HG02885 (cell line): ENCODE results near the gene TEX10.
A peak's percentile ranks its signal among the peaks of the same experiment; 100 is the strongest.
"Not testable (repeated sequence)": the region's sequence is repeated elsewhere in the genome, so short reads cannot be mapped to it uniquely, and the experiment has no call there.

Experiments
- ATAC-seq: cut with Tn5 transposase; IDR thresholded peaks from one replicate; pipeline ENCODE4 v1.9.1; 2021; ENCODE audit warnings: mild to moderate bottlenecking; ENCODE audit not compliant: unreplicated experiment, poor library complexity

Gene TEX10

GRCh38 chr9:100352727-100353505 is at the start of gene TEX10:
Gene TEX10, minus strand, starts transcription at chr9:100352942. Its CDS starts 3,579 bp downstream, at chr9:100349363.
- peak; percentile 84 for ATAC-seq

DNA sequence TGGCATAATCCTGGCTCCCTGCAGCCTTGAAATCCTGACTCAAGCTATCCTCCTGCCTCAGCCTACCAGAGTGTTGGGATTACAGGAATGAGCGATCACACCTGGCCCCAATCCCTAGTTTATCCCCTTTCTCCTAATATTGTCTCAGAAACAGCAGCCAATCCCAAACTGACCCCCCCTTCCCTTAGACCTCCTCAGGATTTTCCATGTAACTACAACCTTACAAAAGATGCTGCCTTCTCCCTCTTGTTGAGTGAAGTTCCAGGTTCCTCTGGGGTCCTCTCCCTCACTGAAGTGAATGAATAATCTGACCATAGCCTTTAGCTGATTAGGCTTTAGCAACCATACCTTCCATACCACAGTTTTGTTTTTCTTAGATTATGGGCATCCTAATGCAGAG is 48.3 kb upstream of the TEX10 start:
- no peak for ATAC-seq

GRCh38 chr9:100397529-100398266 is 45.0 kb upstream of the TEX10 start:
- no peak for ATAC-seq

DNA sequence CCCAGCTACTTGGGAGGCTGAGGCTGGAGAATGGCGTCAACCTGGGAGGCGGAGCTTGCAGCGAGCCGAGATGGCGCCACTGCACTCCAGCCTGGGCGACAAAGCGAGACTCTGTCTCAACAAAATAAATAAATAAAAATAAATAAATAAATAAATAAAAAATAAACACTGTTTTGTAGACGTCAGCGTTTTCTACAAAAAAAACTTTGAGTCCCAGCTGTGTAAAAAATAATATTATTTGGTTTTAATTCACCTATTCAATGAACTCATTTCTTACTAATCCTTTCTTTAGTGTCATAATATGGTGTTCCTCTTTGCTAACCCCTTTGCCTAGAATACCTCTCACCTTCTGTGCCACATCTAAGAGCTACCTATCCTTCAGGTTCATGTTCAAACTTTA is 44.0 kb upstream of the TEX10 start:
- ATAC-seq, result no peak

- no peak for ATAC-seq
Observed at GRCh38 chr9:100394816-100395215, 42.1 kb upstream of the TEX10 start.

- ATAC-seq, result no peak
Observed at GRCh38 chr9:100394032-100394695, 41.4 kb upstream of the TEX10 start.

DNA sequence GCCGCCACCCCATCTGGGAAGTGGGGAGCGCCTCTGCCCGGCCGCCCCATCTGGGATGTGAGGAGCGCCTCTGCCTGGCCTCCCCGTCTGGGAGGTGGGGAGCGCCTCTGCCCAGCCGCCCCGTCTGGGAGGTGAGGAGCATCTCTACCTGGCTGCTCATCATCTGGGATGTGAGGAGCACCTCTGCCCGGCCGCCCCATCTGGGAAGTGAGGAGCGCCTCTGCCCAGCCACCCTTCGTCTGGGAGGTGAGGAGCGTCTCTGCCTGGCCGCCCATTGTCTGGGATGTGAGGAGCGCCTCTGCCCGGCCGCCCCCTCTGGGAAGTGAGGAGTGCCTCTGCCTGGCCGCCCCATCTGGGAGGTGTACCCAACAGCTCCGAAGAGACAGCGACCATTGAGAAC is 40.2 kb upstream of the TEX10 start:
- ATAC-seq, result not testable (repeated sequence)

DNA sequence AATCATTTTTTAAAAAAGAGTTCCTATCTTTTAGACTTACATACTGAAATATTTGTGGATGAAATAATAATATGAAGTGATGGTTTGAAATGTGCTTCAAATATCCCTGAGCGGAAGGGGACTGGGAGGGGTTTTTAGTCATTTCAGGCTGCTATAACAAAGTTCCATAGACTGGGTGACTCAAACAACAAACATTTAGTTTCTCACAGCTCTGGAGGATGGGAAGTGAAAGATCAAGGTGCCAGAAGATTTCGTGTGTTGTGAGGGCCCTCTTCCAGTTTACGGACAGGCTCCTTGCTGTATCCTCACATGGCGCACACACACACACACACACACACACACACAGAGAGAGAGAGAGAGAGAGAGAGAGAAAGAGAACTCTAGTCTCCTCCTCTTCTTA is 27.1 kb upstream of the TEX10 start:
- ATAC-seq, result no peak

DNA sequence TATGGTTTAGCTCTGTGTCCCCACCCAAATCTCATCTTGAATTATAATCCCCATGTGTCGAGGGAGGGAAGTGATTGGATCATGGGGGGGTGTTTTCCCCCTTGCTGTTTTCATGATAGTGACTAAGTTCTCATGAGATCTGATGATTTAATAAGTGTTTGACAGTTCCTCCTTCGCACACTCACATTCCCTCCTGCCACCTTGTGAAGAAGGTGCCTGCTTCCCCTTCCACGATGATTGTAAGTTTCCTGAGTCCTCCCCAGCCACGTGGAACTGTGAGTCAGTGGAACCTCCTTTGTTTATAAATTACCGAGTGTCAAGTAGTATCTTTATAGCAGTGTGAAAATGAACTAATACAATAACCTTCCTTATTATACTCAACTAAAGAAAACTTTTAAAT is 24.3 kb upstream of the TEX10 start:
- no peak for ATAC-seq

GRCh38 chr9:100375658-100376057 is 22.9 kb upstream of the TEX10 start:
- no peak for ATAC-seq

GRCh38 chr9:100372648-100373047 is 19.9 kb upstream of the TEX10 start:
- ATAC-seq, result no peak

- ATAC-seq, result no peak
Observed at GRCh38 chr9:100370064-100370723, 17.5 kb upstream of the TEX10 start.

DNA sequence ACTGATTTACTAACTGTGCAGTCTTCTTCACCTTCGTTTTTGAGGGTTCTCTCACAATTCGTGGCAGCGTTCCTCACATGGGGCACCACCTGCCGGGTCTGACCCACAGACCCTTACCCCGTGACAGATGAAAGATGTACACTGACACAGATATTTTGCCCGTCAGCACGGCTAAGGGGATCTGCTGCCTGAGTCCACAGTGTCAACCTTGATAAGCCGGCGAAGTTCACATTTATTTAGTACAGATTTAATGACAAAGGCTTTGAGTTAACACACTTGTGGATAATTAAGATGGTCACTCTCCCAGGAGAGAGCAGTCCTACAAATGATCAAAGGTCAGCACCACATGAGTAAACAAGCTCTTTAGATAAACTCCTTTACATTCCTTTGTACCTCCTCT is 15.9 kb upstream of the TEX10 start:
- no peak for ATAC-seq

GRCh38 chr9:100366121-100366520 is 13.4 kb upstream of the TEX10 start:
- no peak for ATAC-seq

DNA sequence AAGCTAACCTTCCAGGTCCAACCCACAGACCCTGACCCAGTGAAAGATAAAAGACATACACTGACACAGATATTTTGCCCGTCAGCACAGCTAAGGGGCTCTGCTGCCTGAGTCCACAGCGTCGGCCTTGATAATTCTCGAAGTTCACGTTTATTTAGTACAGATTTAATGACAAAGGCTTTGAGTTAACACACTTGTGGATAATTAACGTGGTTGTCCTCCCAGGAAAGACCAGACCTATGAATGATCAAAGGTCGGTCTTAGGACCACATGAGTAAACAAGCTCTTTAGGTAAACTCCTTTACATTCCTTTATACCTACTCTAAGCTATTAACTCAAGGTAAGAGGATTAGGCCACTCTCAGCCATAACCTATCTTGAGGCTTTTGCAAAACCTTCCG is 11.3 kb upstream of the TEX10 start:
- ATAC-seq, result no peak

- no peak for ATAC-seq
Observed at GRCh38 chr9:100359057-100359456, 6.3 kb upstream of the TEX10 start.

- ATAC-seq, result no peak
Observed at GRCh38 chr9:100357501-100357900, 4.8 kb upstream of the TEX10 start.

- ATAC-seq, result no peak
Observed at GRCh38 chr9:100355561-100355960, 2.8 kb upstream of the TEX10 start.

- no peak for ATAC-seq
Observed at GRCh38 chr9:100354121-100354800, 1.5 kb upstream of the TEX10 start.

DNA sequence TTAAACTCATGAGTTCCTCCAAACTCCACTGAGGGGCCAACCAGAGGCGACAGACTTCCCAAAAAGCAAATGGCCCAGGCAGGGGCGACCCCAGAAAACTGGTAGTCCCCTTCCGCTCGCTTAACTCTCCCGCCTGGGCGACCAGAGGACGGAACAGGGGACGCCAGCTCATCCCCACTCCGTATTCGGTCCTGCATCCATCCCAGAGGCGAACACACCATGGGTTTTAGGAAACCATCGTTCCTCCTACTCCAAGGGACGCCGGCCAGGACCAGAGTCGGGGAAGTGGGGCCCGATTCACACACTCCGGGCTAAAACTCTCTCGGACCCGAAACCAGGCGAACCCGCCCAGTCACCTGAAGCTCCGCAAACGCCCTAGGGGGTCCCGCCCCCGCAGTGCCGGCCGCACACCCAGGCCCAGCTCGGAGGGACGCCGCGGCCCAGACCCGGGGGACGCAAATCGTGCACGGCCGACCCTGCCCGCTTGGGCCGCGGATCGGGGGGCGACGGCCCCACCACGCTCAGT is 478 bp downstream of the TEX10 start:
- ATAC-seq, result peak; percentile 44
